Skin of body (tissue), 2 donors: Measurements from ENCODE around the gene PKP4. TPM values are rescaled to one million over a fixed set of nuclear protein-coding genes. Genes with fewer than 3 reads are reported as not detected.

Experiments used
- DNase-seq: peaks from one replicate; lab custom pipeline; 2025; lab: John Stamatoyannopoulos, UW
- total RNA-seq: library from RNA; depleted of rRNA; stranded (reverse); fragments of >200 nt; gene quantifications from one replicate; pipeline ENCODE4 v1.2.3, GENCODE V29; 2014

The PKP4 gene
- total RNA-seq, 1 donor from 2014 or later: 56.4 TPM

DNA sequence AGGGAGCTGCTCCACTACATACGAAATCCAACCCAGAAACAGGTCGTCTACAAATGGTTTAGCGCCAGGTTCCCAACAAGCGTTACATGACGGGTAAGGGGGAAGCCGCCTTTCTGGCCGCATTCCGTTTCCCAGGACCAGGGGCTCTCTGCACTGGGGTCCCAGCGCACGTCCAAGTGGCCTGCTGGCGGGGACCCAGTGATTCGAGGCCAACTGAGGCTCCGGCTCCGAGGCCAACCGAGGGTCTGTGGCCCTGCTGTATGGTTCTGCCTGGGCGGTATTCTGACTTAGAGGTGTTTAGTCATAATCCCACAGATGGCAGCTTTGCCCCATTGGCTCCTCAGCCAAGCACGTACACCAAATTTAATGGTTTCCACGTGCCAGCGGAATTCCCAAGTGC is 127.2 kb downstream of the PKP4 start:
- no peak for DNase-seq

- no peak for DNase-seq
Measured at GRCh38 chr2:158586491-158586890, 129.7 kb downstream of the PKP4 start.

GRCh38 chr2:158589303-158589702 is 132.6 kb downstream of the PKP4 start:
- no peak for DNase-seq

DNA sequence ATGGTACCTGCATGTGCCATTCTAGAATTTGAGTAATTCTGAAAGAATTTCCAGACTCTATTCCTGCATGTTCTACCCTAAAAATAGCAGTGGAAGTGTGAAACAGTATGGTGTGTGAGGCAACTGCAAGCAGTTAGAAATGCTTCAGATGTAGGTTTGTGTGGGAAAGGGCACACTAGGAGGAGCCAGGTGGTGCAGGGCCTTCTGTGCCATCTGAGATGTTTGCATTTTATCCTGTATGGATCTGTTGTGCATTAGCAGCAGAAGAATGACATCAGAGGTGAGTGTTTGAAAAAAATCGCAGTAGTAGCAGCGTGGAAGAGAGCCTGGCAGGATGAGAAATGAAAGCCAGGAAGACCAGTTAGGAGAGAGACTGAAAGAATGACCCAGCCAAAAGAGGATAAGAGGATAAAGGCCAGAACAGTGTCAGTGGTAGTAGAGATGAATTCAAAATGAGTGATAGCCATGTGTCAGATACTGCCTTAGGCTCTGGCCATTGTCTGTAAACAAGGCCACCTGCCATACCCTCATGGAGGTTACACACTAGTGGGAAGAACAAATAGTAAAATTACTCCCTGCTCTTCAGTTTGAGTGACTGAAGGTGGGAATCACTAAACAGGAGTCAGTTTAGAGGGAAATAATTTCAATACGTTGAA is 142.2 kb downstream of the PKP4 start:
- no peak for DNase-seq

DNA sequence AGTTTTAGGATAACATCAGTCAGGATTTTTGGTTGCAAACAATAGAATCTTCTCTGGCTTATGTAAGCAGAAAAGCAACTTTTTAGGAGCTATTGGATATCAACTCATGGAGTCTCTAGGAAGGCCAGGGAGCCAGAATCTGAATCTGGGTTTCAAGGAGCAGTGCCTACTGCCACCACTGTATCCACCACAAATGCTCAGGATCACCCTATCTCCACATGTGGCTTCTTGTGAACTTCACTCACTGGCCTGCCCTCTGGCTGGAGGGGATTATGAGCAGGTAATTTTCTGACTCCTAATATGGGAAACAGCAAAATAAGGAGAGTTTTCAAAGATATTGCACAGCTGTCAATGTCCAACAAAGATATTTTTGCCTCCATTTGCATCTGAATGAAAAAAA is 142.9 kb downstream of the PKP4 start:
- no peak for DNase-seq

DNA sequence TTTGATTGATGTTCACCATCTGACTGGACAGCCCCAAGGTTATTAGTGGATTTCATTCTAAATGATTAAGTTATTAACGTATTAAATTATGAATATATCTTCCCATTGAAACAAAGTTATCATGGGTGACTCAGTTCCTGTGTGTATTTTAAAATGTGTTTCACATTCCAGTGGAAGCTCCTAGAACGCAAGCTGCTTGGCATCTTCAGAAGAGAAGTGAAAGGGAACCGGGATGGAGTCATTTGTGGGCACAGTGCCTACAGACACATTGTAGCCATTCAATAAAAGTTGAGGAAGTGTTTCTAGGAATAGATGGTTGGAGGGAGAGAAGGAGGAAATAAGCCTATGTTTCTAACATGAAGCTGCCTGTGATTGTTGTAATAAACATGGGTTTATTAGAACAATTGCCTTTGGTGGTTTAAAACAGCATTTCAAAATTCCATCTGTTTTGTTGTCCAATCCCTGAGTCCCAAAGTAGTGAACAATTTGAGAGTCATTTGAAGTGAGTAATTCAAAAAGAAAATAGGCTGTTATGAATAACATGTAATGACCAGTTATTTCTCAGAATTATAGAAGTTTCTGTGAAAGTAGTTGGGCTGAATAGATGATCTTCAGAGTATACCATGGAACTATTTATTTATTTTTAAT is 143.5 kb downstream of the PKP4 start:
- DNase-seq: peak; percentile 40

DNA sequence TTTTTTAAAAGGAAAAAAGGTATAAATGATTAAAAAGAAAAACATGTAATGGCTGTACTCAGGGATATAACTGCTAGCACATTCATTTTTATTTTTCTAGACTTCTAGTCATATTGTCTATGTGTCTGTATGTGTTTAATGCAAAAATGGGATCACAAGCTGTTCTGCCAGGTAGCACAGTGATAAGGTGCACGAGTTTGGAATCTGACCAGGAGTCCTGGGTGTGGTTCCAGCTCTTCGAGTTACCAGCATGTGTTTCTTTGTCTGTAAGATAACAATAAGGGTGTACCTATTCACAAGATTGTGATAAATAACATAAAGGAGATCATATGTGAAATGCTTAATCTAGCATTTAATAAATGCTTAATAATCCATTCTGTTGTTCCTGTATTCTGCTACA is 145.3 kb downstream of the PKP4 start:
- no peak for DNase-seq

DNA sequence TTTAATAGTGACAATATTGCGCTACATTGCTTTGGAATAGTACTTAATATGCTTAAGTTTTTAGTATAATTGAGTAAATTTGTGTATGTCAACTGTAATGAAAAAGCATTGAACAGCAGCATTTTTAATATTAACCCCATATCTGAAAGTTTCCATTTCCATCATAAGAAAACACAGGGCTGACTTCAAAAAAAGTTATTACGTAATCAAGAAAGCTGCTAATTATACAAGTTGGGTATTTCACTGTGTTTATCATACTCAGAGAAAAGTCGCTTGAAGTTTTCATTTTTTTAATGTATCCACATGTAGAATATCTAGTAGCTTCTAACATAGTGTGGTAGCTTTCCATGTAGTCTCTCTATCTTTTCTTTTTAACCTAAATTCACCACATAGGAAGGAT is 146.5 kb downstream of the PKP4 start:
- DNase-seq: no peak

DNA sequence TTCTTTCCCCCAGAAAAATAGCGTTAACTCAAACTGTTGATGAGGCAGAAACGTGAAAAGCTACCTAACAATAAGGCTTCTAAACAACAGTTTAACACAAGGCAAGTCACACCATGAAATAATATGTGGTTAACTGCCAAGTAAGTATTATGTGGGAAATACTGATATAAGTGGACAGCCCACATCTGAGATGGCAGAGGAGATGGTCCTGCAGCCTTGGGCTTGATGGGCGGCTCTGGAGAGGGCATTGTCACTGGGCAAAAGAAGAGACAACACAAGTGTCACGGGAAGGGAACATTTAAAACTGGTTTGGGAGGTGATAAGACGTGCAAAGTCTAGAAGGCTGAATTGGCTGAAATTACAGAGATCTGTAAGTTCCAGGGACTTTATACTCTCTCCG is 147.2 kb downstream of the PKP4 start:
- no peak for DNase-seq

- no peak for DNase-seq
Measured at GRCh38 chr2:158610059-158610458, 153.3 kb downstream of the PKP4 start.

DNA sequence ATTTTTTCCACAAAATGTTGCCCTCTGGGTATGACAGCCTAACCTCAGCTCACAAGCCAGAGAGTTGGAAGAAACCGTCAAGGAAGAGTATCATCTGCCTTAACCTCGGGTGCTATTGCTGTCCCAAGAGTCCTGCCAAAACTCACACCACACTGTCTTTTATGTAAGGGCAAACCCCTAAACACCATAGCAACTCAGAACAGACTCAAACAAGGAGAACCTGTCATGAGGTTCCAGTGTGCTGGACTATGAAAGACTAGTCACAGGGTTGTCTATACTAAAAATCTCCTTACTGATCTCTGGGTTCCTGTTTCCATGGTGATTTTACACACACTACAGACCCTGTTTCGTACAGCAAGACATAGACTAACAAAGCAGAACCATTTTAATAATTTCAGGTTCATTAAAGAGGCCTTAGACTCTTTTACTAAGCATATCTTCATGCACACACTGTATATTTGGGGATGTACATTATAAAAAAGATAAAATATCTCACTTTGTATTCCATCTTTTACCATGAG is 159.8 kb downstream of the PKP4 start:
- no peak for DNase-seq

- DNase-seq: no peak
Measured at GRCh38 chr2:158618891-158619490, 162.2 kb downstream of the PKP4 start.

GRCh38 chr2:158619496-158619895 is 162.7 kb downstream of the PKP4 start:
- no peak for DNase-seq

DNA sequence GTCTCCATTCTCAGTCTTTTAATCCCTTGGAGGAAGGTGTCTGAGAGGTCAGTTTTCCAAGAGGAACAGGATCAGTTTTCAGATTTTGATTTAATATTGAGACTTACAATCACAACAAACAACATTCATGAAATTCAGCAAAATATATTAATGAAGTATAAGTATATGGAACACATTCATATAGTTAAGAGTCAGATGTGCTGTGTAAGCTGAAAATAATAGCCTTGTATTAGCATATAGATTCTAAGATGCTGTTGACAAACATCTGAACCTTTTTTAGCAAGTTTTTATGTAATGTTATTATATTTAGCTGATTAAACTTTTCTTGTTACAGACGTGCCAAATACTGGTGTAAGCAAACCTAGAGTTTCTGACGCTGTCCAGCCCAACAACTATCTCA is 163.9 kb downstream of the PKP4 start:
- no peak for DNase-seq

- DNase-seq: no peak
Measured at GRCh38 chr2:158624071-158624667, 167.4 kb downstream of the PKP4 start.

- no peak for DNase-seq
Measured at GRCh38 chr2:158624961-158625360, 168.2 kb downstream of the PKP4 start.

DNA sequence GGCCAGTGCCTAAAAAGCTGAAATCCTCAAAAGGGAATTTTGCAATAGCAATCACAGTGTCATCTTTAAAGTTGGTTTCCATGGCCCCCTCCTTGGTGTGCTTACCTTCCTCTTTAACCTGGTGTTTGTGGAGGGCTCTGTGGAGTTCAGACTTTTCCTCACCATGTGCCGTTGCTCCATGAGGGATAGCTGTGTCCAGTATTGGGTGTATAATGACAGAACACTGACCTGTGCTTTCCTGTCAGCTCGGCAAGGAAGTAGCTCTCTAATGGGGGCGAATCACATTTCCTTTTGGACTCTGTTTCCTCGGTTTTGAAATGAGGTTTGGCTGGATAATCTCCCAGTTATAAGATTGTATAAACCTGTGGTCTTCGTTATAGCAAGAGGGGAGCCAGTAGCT is 172.4 kb downstream of the PKP4 start:
- DNase-seq: no peak

DNA sequence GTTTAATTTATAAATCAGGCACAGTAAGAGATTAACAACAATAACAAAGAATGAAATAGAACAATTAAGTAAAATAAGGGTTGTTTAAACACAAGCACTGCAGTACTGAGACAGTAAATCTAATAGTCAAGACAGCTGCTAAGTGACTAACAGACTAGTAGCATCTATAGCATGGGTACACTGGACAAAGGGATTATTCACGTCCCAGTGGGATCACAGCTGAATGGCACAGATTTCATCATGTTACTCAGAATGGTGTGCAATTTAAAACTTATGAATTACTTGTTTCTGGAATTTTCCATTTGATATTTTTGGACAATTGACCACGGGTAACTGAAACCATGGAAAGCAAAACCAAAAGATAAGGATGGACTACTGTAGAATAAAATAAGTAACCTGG is 176.5 kb downstream of the PKP4 start:
- no peak for DNase-seq

DNA sequence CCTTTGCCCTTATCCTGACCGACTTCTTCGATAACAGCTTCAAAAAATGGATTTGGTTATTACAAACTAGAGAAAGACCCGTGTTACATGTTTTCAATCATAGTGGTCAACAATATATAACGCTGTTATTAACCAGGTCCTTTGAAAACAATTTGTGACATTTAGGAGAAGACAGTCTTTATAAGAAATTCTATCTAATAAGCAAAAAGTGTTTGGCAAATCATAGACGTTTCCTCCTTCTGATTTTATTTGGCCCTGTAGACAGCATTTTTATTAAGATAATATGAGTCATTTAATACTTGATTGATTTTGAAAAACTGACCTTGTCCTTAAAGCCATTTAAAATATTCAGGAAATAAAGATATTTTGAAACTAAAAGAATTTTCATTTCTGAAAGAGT is 177.9 kb downstream of the PKP4 start:
- DNase-seq: no peak

GRCh38 chr2:158635961-158636601 is 179.3 kb downstream of the PKP4 start:
- DNase-seq: no peak

DNA sequence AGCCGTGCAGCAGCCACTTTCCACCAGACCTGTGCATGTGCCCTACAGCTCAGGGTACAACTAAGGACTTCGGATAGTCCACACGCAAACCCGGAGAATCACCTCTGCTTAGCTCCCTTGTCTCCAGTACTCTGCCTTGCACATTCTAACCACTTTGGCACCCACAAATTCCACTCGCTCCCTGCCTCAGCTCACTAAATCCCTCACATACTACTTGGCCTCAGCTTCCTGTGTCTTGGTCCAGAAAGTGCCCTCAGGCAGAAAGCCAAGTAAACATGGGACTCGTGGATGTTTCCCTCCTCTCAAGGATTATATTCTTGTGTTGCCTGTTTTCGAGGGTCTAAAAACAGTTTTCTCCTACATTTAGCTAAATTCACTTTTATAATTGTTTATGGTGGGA is 180.6 kb downstream of the PKP4 start:
- DNase-seq: no peak

- no peak for DNase-seq
Measured at GRCh38 chr2:158644139-158644538, 187.4 kb downstream of the PKP4 start.
